ENCODE data around the gene CKAP4.
A peak's percentile ranks its signal among the peaks of the same experiment; 100 is the strongest.
"Not testable (repeated sequence)": the region's sequence is repeated elsewhere in the genome, so short reads cannot be mapped to it uniquely, and the experiment has no call there.

The CKAP4 gene

GRCh38 chr12:106247674-106248311 is at the start of gene CKAP4:
CKAP4 (minus strand) TSS chr12:106248020; CDS start chr12:106247851, 169 bp downstream.
- peak; percentile 72 for DNase-seq

- DNase-seq = no peak
Measured at GRCh38 chr12:106297075-106297474, 49.3 kb upstream of the CKAP4 start.

- no peak for DNase-seq
Measured at GRCh38 chr12:106296179-106296877, 48.5 kb upstream of the CKAP4 start.

GRCh38 chr12:106292339-106292738 is 44.5 kb upstream of the CKAP4 start:
- no peak for DNase-seq

- DNase-seq = no peak
Measured at GRCh38 chr12:106291342-106291741, 43.5 kb upstream of the CKAP4 start.

- DNase-seq = no peak
Measured at GRCh38 chr12:106290666-106291065, 42.8 kb upstream of the CKAP4 start.

GRCh38 chr12:106289196-106289681 is 41.4 kb upstream of the CKAP4 start:
- no peak for DNase-seq

- no peak for DNase-seq
Measured at GRCh38 chr12:106288494-106289195, 40.8 kb upstream of the CKAP4 start.

GRCh38 chr12:106288101-106288493 is 40.3 kb upstream of the CKAP4 start:
- no peak for DNase-seq

- DNase-seq = no peak
Measured at GRCh38 chr12:106287364-106287763, 39.5 kb upstream of the CKAP4 start.

GRCh38 chr12:106286576-106287162 is 38.8 kb upstream of the CKAP4 start:
- DNase-seq = not testable (repeated sequence)

- DNase-seq = no peak
Measured at GRCh38 chr12:106285982-106286381, 38.2 kb upstream of the CKAP4 start.

GRCh38 chr12:106284358-106285105 is 36.7 kb upstream of the CKAP4 start:
- DNase-seq = no peak

- DNase-seq = no peak
Measured at GRCh38 chr12:106282457-106283097, 34.8 kb upstream of the CKAP4 start.

GRCh38 chr12:106281804-106282203 is 34.0 kb upstream of the CKAP4 start:
- DNase-seq = no peak

GRCh38 chr12:106281056-106281782 is 33.4 kb upstream of the CKAP4 start:
- no peak for DNase-seq

- DNase-seq = no peak
Measured at GRCh38 chr12:106280106-106280505, 32.3 kb upstream of the CKAP4 start.

GRCh38 chr12:106276032-106276740 is 28.4 kb upstream of the CKAP4 start:
- no peak for DNase-seq

- DNase-seq = no peak
Measured at GRCh38 chr12:106275458-106275857, 27.6 kb upstream of the CKAP4 start.

GRCh38 chr12:106274575-106275121 is 26.8 kb upstream of the CKAP4 start:
- no peak for DNase-seq

Measured in NCI-H510A (cell line).